ENCODE results near the gene MEIOC.
"Not testable (repeated sequence)": the region's sequence is repeated elsewhere in the genome, so short reads cannot be mapped to it uniquely, and the experiment has no call there.

MEIOC gene

DNA sequence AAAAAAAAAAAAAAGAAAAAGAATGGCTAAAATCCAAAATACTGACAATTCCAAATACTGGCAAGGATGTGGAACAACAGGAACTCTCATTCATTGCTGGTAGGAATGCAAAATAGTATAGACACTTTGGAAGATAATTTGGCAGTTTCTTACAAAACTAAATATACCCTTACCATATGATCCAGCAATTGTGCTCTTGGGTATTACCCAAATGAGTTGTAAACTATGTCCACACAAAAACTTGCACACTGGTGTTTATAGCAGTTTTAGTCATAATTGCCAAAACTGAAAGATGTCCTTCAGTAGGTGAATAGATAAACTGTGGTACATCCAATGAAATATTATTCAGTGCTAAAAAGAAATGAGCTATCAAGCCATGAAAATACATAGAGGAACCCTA lies 8.5 kb upstream of the MEIOC start:
- DNase-seq (ENCODE audit: low read depth, low spot score) = no peak

- no peak for DNase-seq (ENCODE audit: low read depth, low spot score)
Measured at GRCh38 chr17:44648963-44649362, 7.3 kb upstream of the MEIOC start.

DNA sequence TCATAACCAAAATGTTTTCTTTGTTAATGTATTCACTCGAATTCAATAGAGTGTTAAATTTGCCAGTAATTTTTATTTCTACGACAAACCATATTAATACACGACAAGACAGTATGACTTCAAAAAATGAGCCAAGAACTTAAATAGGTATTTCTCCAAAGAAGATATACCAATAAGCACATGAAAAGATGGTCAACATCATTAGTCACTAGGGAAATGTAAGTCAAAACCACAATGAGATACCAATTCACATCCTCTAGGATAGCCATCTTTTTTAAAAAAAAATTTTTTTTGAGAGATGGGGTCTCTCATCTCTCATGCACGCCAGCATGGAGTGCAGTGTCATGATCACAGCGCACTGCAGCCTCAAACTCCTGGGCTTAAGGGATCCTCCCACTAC lies 5.0 kb upstream of the MEIOC start:
- DNase-seq (ENCODE audit: low read depth, low spot score) = no peak

DNA sequence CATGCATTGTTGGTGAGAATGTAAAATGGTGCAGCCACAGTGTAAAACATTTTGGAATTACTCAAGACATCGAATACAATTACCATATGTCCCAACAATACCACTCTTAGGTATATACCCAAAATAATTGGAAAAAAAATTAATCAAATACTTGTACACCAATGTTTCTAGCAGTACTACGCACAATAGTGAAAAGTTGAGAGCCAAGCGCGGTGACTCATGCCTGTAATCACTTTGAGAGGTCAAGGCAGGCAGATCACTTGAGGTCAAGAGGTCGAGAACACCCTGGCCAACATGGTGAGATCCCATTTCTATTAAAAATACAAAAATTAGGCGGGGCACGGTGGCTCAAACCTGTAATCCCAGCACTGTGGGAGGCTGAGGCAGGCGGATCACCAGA lies 3.5 kb upstream of the MEIOC start:
- DNase-seq (ENCODE audit: low read depth, low spot score) = no peak

DNA sequence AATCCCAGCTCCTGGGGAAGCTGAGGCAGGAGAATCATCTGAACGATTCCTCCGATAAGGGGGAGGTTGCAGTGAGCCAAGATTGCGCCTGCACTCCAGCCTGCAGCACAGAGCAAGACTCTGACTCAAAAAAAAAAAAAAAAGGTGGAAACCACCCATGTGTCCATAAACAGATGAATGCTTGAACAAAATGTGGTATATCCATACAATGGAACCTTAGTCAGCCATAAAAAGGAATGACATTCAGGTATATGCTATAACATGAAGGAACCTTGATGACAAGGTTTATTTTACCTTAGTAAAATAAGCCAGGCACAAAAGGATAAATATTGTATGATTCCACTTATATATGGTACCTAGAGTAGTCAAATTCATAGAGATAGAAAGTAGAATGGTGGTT lies 2.9 kb upstream of the MEIOC start:
- no peak for DNase-seq (ENCODE audit: low read depth, low spot score)

DNA sequence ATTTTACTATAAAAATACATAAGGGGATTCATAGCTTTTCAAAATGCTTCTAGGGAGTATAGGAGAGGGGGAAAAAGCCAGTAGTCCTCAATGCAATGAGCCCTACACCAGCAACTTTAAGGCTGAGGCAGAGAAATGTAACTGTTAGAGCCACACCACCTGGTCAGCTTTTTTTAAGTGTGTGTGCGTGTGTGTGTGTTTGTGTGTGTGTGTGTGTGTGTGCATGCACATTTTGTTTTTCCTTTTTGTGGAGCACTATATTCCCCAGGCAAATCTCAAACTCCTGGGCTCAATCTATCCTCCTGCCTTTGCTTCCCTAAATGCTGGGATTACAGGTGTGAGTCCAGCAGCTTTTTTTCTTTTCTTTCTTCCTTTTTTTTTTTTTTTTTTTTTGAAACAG lies 2.3 kb upstream of the MEIOC start:
- DNase-seq (ENCODE audit: low read depth, low spot score) = no peak

GRCh38 chr17:44661835-44662234 lies 5.6 kb downstream of the MEIOC start:
- DNase-seq (ENCODE audit: low read depth, low spot score) = no peak

GRCh38 chr17:44663095-44663494 lies 6.8 kb downstream of the MEIOC start:
- DNase-seq (ENCODE audit: low read depth, low spot score) = no peak

DNA sequence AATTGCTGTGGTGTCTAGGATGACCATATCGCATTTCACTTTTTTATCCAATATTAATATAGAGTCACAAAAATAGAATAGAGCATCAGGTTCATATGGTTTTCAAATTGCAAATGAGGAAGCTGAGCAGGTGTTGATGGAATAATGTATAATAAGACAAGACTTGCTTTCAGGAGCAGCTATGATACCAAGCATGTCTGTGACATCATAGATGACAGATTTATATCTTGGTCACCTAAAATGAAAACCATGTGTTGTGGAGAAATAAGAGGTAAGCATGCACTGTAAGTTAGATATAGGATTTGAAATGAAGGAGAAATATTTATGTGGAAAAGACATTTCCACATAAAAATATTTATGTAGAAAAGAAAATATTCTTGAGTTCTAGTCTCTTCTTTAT lies 8.6 kb downstream of the MEIOC start:
- DNase-seq (ENCODE audit: low read depth, low spot score) = no peak

- DNase-seq (ENCODE audit: low read depth, low spot score) = no peak
Measured at GRCh38 chr17:44666006-44666405, 9.7 kb downstream of the MEIOC start.

DNA sequence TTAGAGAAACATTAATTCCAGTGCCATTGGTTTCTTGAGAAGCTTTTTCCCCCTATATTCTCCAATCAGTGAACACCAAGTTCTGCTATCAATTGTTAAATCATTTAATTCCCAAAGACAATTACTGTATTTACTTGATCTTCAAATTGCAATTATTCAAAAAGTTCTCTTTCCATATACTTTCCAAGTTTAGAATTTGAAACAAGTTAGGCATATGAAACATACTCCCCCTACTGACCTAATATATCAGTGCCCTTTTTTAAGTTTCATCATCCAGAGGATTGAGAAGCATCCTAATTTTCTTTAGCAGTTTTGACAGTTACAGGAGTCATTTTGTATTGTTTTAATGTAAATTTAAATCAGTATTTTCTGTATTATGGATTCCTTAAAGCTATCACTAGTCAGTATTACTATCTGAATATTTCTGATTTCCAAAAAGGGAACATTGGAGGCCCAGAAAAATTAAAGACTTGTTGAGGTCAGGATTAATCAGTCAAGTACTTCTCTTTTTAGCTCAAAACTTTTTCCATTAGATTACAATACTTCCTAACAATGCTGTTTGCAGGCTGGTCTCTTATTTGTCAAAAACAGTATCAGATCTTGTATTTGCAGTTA lies 16.3 kb downstream of the MEIOC start:
- DNase-seq (ENCODE audit: low read depth, low spot score) = no peak

- no peak for DNase-seq (ENCODE audit: low read depth, low spot score)
Measured at GRCh38 chr17:44673893-44674292, 17.6 kb downstream of the MEIOC start.

- DNase-seq (ENCODE audit: low read depth, low spot score) = no peak
Measured at GRCh38 chr17:44677136-44677535, 20.9 kb downstream of the MEIOC start.

GRCh38 chr17:44683303-44683702 lies 27.0 kb downstream of the MEIOC start:
- DNase-seq (ENCODE audit: low read depth, low spot score) = not testable (repeated sequence)

- DNase-seq (ENCODE audit: low read depth, low spot score) = no peak
Measured at GRCh38 chr17:44687756-44688155, 31.5 kb downstream of the MEIOC start.

DNA sequence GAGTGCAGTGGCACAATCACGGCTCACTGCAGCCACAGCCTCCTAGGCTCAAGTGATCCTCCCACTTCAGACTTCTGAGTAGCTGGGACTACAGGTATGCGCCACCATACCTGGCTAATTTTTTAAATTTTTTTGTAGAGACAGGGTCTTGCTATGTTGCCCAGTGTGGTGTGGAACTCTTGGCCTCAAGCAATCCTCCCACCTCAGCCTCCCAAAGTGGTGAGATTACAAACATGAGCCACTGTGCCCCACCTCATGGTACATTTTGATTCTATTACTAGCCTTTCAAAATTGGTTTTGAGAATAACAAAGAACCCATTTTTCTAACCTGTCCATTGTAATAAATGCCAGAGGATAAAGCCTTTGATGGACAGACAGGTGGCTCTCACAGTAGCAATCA lies 31.9 kb downstream of the MEIOC start:
- no peak for DNase-seq (ENCODE audit: low read depth, low spot score)

DNA sequence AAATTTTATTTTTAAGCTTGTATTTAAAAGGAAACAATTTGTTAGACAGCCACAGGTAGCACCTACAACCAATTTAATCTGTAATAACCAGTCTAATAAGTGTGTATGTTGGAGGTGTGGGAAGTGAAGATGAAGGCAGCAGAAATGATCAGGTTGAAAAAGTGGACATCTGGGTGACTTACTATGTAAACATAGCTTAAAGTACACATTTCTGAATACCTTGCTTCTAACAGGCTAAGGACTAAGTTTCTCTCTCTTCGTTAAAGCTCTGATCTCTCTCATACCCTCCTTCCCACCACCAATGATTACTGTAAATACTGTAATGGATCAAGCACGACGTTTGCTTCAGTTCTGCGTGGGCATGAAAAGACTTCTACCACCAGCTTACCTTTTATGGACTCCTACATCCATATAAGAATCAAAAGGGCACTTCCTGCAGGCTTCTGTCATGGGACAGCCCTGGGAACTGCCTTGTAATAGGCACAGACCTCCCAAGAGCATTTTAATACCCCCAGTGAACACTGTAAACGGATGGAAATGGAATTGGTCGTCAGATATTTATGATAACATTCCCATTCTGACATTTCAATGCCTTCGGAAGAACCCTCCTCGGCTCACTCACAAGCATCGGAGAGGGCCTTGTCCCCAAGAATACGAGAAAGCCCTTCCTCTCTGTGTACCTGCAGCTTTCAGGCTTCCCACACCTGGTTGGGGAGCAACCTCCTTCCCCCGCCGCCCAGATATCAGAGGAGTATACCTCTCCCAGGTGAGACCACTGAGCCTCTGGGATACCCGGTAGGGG lies 32.6 kb downstream of the MEIOC start:
- DNase-seq (ENCODE audit: low read depth, low spot score) = no peak

DNA sequence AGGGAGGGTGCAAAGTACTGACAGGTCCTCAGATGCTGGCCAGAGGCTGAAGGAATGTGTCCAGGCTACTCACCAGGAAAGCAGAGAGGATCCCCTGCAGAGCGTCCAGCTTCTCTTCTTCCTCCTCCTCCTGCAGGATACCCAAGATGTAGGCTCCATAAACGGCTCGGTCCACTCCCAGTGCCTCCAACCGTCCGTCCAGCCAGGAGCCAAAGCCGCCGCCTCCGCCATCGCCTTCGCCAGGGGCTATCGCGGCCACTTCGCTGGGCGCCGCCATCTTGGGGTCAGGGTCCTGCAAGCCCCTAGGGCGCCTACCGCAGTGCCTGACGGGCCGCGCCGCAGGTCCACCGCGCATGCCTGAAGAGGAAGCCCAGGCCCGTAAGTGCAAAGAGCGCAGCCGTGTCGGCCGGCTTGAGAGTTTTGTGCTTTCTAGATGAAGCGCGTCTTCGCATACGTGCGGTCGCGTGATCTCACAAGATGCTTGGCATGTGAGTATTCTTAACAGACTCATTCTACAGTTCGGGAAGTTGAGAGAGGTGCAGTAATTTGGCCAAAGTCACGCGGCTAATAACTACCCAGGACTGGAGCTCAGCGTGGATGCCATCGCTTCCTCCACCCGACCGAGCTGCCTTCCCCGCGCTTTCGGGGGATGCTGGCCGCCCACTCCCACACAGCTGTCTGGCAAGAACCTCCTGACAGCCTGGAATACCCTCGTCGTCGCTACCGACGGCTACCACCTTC lies 33.4 kb downstream of the MEIOC start, which contains the start of gene CCDC43:
CCDC43 (minus strand) TSS at position 300 of the 741 bp plus-strand sequence; CDS start at position 277, 23 bp downstream.
- DNase-seq (ENCODE audit: low read depth, low spot score) = peak; percentile 96

DNA sequence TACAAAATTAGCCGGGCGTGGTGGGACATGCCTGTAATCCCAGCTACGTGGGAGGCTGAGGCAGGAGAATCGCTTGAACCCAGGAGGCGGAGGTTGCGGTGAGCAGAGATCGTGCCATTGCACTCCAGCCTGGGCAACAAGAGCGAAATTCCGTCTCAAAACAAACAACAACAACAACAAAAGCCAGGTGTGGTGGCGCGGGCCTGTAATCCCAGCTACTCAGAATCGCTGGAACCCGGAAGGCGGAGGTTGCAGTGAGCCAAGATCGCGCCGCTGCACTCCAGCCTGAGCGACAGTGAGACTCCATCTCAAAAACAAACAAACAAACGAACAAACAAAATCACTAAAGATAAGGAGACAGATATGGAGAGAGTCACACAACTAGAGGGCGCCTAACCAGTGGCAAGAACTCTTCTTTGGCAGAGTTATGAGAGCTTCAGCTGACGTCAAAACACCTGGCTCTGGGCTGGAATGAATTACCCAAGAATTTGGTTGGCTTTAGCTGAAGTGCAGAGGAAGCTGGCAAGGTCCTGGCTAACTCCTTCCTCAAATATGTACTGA lies 34.6 kb downstream of the MEIOC start:
- DNase-seq (ENCODE audit: low read depth, low spot score) = peak; percentile 22

DNA sequence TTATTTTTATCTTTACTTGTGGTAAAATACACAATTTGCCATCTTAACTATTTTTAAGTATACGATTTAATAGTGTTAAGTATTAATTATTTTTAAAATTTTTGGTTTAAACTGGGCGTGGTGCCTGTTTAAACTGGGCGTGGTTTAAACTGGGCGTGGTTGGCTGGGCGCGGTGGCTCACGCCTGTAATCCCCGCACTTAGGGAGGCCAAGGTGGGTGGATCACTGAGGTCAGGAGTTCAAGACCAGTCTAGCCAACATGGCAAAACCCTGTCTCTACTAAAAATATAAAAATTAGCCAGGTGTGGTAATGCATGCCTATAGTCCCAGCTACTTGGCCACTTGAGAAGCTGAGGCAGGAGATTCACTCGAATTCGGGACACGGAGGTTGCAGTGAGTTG lies 37.3 kb downstream of the MEIOC start:
- DNase-seq (ENCODE audit: low read depth, low spot score) = no peak

DNA sequence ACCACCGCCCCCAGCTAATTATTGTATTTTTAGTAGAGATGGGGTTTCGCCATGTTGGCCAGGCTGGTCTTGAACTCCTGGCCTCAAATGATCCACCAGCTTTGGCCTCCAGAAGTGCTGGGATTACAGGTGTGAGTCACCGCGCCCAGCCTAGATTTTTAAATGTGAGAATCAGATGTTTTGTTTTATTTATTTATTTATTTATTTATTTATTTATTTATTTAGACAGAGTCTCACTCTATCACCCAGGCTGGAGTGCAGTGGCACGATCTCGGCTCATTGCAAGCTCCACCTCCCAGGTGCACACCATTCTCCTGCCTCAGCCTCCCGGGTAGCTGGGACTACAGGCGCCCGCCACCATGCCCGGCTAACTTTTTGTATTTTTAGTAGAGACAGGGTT lies 44.0 kb downstream of the MEIOC start:
- DNase-seq (ENCODE audit: low read depth, low spot score) = not testable (repeated sequence)

DNA sequence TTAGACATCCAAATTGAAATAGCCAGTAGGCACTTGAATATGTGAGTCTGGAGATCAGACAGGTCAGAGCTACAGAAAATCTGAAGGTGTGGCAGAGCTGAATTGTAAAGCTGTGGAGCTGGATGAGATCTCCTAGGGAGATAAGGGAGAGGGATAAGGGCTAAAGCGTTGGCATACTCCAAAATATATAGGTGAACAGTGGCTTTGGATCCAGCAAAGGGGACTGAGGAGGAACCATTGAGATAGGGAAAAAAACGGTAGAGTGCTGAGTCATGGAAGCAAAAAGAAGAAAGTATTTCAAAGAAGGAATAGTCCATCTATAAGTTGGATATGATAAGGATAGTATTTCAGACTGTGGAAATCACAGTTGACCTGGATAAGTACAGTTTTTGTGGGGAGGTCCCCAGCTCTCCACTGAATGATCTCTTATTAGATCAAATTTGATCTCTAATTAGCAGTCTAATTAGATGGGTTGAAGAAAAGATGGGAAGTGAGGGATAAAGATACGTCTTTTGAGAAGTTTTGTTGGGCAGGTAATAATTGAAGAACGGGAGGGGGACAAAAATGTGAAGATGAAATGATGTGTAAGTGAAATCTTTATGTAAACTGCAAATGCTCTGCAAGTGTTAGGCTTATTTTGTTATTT lies 51.6 kb downstream of the MEIOC start:
- no peak for DNase-seq (ENCODE audit: low read depth, low spot score)

Measured in ELF-1 (cell line).